ENCODE measurements around the gene REST.
"Not testable (repeated sequence)": the region's sequence is repeated elsewhere in the genome, so short reads cannot be mapped to it uniquely, and the experiment has no call there.

Gene REST

DNA sequence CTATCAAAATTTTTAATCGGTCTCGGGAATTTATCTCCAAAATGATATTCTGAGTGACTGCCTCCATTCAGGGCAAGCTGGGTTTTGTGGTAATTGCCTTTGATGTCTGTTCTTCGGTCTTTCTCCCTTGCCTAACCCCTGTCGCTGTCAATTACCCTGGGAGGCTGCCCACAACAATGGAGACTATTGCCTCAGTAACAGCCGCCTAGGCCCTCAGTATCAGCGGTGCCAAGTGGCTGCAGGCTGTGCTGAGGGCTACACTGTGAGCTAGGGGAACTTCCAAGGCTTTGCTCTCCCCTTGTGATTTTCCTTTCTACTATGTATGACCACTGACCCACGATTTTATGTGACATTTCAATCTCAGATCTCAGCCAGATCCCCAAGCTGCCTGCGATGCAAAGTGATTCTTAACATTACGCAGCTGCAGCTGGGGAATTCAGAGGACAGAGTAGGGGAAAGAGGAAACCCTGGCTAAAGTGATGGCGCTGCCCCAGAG is 36.3 kb upstream of the REST start:
- TF ChIP-seq, protein P1, sequence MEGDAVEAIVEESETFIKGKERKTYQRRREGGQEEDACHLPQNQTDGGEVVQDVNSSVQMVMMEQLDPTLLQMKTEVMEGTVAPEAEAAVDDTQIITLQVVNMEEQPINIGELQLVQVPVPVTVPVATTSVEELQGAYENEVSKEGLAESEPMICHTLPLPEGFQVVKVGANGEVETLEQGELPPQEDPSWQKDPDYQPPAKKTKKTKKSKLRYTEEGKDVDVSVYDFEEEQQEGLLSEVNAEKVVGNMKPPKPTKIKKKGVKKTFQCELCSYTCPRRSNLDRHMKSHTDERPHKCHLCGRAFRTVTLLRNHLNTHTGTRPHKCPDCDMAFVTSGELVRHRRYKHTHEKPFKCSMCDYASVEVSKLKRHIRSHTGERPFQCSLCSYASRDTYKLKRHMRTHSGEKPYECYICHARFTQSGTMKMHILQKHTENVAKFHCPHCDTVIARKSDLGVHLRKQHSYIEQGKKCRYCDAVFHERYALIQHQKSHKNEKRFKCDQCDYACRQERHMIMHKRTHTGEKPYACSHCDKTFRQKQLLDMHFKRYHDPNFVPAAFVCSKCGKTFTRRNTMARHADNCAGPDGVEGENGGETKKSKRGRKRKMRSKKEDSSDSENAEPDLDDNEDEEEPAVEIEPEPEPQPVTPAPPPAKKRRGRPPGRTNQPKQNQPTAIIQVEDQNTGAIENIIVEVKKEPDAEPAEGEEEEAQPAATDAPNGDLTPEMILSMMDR (conservative IDR thresholded peaks at IDR 0.05; ENCODE audit: low read length), result no peak
- peak overlapping the region; percentile 8; the same call in 1 of the 2 replicates for H3K4me3 ChIP-seq (ENCODE audit: low read length)
- DNase-seq (ENCODE audit: low read depth), result peak; percentile 43

DNA sequence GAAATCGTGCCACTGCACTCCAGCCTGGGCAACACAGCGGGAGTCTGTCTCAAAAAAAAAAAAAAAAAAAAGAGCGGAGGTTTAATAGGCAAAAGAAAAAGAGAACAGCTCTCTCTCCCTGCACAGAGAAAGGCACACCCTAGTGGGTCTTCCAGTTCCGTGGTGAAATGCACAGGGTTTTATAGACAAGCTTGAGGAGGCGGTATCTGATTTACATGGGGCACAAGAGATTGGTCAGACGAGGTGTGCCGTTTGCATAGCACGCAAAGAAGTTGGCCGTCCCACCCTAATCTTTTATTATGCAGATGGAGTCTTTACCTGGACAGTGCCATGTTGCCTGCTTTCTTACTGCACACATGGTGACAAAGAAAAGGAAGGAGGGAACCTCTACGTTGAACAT is 33.5 kb upstream of the REST start:
- no peak for DNase-seq (ENCODE audit: low read depth)
- TF ChIP-seq, protein P1 (conservative IDR thresholded peaks at IDR 0.05; ENCODE audit: low read length), result no peak
- no peak overlapping the region for H3K4me3 ChIP-seq (ENCODE audit: low read length)

DNA sequence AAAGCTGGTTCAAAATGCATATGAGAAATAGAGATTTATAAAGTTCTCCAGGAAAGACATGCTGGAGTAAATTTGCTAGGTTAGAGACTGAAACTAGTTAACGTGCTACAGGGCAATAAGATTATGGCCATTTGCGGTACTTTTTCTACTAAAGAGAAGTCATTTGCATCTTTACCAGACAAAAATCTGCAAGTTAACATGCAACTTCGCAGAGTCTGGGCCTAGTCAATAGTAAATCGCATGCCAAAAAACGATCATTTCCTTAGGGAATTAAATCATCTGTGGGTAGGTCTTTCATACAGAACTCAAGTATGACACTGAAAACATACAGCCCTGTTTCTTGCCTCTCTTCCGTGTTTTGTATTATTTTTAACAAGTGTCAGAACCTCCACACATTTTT is 32.8 kb upstream of the REST start:
- peak; percentile 13 for DNase-seq (ENCODE audit: low read depth)
- TF ChIP-seq, protein P1 (conservative IDR thresholded peaks at IDR 0.05; ENCODE audit: low read length), result no peak
- no peak overlapping the region for H3K4me3 ChIP-seq (ENCODE audit: low read length)

DNA sequence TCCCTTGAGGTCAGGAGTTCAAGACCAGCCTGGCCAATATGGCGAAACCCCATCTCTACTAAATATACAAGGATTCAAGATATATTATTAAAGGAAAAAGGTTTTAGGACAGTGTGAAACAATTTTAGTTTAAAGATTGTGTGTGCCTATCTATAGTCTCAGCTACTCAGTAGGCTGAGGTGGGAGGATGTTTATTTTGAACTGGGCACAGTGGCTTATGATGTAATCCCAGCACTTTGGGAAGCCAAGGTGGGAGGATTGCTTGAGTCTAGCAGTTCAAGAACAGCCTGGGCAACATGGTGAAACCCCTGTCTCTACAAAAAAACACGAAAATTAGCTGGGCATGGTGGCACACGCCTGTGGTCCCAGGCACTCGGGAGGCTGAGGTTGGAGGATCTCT is 31.4 kb upstream of the REST start:
- TF ChIP-seq, protein P1 (conservative IDR thresholded peaks at IDR 0.05; ENCODE audit: low read length), result no peak
- no peak overlapping the region for H3K4me3 ChIP-seq (ENCODE audit: low read length)
- no peak for DNase-seq (ENCODE audit: low read depth)

DNA sequence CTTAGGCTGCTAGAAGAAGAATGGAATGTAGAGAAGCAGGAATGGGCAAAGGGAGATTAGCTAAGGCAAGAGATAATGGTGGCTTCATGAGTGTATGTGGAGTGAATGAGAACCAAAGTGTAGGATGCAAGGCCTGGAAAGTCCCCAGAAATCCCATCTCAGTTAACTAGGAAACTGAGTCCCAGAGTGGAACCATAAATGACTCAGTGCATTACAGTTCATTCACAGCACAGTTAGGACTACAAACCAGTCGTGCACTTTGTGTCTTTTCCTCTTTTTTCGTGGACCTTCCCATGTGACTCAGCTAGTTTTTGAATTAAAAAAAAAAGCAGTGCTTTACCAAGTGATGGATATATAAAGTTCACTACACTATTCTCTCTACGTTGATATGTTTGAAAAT is 27.7 kb upstream of the REST start:
- no peak overlapping the region for H3K4me3 ChIP-seq (ENCODE audit: low read length)
- no peak for DNase-seq (ENCODE audit: low read depth)
- TF ChIP-seq, protein P1 (conservative IDR thresholded peaks at IDR 0.05; ENCODE audit: low read length), result no peak

DNA sequence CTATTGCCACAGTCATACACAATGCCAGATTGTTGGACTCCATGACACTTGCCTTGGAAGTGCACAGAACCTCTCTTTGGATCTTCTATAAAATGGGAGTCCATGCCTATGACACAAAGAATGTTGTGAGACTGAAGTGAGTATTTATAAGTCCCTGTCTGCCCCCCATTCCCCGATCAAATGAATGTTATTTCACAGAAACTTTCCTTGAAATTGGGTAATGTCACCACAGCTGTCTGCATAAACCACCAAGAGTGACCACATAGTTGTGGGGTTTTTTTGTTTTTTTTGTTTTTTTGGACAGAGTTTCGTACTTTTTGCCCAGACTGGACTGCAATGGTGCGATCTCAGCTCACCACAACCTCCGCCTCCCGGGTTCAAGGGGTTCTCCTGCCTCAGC is 27.1 kb upstream of the REST start:
- DNase-seq (ENCODE audit: low read depth), result no peak
- TF ChIP-seq, protein P1 (conservative IDR thresholded peaks at IDR 0.05; ENCODE audit: low read length), result no peak
- no peak overlapping the region for H3K4me3 ChIP-seq (ENCODE audit: low read length)

DNA sequence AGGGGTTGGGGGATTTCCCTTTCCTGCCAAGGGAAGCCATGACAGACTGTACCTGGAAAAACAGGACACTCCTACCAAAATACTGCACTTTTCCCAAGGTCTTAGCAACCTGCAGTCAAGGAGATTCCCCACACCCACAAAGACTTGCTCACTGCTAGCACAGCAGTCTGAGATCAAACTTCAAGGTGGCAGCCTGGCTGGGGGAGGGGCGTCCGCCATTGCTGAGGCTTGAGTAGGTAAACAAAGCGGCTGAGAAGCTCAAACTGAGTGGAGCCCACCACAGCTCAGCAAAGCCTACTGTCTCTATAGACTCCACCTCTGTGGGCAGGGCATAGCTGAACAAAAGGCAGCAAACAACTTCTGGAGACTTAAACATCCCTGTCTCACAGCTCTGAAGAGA is 23.2 kb upstream of the REST start:
- DNase-seq (ENCODE audit: low read depth); H3K4me3 ChIP-seq (ENCODE audit: low read length): not testable (repeated sequence)

DNA sequence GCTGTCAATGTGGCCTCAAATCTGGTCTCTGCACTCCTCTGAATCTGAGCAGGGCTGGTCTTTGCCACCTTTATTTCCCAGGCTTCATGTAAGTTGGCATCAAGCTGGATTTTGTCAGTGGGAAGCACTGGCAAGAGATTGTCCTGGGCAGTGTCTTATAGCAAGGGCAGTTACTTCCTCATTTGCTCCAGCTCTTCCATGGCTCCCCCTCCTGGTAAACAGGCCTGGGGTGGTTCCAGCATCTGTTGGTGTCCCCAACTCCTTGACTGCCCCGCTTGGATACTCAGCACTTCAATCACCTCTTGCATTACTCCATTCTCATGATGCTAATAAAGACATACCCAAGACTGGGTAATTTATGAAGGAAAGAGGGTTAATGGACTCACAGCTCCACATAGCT is 15.0 kb upstream of the REST start:
- DNase-seq (ENCODE audit: low read depth), result no peak
- TF ChIP-seq, protein P1 (conservative IDR thresholded peaks at IDR 0.05; ENCODE audit: low read length), result no peak

DNA sequence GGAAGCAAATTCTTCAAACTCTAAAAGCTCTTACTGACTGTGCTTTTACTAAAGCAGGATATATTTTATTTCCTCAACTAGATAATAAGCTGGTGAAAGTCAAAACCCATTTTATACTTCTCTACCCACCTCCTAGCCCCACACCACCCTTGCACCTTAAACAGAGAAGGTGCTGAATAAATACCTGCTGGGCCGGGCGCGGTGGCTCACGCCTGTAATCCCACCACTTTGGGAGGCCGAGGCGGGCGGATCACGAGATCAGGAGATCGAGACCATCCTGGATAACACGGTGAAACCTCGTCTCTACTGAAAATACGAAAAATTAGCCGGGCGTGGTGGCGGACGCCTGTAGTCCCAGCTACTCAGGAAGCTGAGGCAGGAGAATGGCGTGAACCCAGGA is 9.9 kb upstream of the REST start:
- not testable (repeated sequence) for DNase-seq (ENCODE audit: low read depth); H3K4me3 ChIP-seq (ENCODE audit: low read length)

More for the DNA sequence above, 15.0 kb upstream of the REST start:
- H3K4me3 ChIP-seq (ENCODE audit: low read length), result no peak overlapping the region

DNA sequence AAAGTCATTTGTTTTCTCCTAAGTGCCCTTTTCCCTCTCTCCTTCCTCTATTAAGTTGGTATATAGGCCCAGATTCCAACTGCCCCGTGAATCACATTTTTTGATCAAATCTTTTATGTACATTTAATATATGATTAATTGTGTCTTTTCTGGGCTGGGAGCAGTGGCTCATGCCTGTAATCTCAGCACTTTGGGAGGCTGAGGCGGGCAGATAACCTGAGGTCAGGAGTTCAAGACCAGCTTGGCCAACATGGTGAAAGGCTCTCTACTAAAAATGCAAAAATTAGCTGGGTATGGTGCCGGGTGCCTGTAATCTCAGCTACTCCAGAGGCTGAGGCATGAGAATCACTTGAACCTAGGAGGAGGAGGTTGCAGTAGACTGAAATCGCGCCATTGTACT is 7.5 kb upstream of the REST start:
- not testable (repeated sequence) for DNase-seq (ENCODE audit: low read depth); H3K4me3 ChIP-seq (ENCODE audit: low read length)
